Measurements from ENCODE around the gene RIMS4.

Gene RIMS4

DNA sequence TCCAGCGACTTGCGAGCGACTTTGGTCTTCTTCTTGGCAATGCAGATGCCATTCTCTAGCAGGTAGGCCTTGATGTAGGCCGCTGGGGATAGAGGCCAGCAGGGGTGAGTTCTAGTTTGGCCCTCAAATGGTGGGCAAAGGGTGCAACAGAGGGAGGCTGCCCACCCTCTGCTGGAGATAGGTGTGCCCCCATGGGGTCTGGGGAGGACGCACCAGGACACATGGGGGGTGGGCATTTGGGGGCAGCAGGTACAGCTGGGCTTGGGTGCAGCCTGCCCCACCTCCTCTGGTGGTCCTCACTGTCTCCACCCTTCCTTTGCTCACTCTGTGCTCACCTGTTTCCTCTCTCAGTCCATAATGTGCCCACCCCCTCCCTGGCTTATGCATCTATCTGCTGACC, 53.4 kb downstream of the RIMS4 start:
- no peak overlapping the region for H3K27ac Mint-ChIP-seq
- ATAC-seq (ENCODE audit: low read depth) (no peak), DNase-seq (ENCODE audit: low spot score in 2 of 2) (no peak)
- no peaks in the 10 kb centered on the region for H3K4me1 Mint-ChIP-seq
- peaks cover 9% of the 10 kb centered on the region for H3K27me3 Mint-ChIP-seq
- H3K4me3 Mint-ChIP-seq, result no peak overlapping the region
- H3K9me3 Mint-ChIP-seq, result no peaks in the 10 kb centered on the region
- H3K36me3 Mint-ChIP-seq, result no peaks in the 10 kb centered on the region

DNA sequence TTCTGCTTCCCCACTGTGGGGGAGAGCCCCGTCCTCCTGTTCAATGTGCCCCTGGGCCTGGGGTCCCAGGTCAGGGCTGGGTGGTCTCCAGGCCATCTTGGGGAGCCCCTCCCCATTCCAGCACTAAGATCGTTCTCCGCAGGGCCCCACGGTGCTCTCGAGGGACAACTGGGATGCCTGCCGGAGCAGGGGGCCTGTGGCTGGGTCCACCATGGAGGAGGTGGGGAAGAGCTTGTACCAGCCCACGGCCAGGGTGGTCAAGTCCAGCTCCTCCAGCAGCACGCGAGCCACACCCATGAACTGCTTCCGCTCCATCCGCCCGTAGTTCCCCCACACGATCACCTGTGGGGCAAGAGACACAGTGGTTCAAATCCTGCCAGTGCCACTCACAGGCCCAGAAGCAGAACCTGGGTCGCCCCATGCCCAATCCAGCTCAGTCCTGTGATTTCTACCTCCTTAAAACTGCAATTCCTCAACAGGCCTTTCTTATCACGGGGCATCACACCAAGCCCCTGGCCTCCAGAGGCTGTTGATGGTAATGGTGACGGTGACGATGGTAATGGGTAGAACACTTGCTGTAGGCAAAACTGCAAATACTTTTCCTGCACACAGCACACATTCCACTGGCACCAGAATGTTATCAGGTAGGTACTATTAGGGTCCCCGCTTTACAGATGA, 54.2 kb downstream of the RIMS4 start:
- Mint-ChIP-seq H3K4me1 (no peaks in the 10 kb centered on the region), H3K27me3 (peaks cover 11% of the 10 kb centered on the region), H3K9me3 (no peaks in the 10 kb centered on the region), H3K4me3 (no peak overlapping the region), H3K27ac (no peak overlapping the region), H3K36me3 (no peaks in the 10 kb centered on the region)
- ATAC-seq (ENCODE audit: low read depth) (no peak), DNase-seq (ENCODE audit: low spot score in 2 of 2) (no peak)

DNA sequence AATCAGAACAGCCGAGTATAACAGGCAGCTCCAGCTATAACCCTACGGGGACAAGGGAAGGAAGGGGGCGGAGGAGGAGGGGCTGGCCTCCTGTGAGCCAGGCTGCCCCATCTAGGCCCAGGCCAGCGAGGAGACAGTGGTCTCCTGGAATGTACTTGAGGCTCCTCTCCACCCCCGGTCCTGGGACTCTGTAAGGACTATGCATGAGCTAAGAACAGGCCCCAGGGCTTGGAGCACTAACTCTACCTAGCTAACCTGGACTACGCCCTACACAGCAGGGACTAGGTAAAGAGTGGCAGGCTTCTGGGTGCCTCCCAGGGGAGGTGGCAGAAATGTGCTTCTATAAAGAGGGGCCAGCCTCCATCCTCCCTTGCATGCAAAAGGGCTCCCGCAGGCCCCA, 55.8 kb downstream of the RIMS4 start:
- no peaks in the 10 kb centered on the region for H3K36me3 Mint-ChIP-seq
- H3K27me3 Mint-ChIP-seq, result peaks cover 13% of the 10 kb centered on the region
- DNase-seq (ENCODE audit: low spot score in 2 of 2) (no peak), ATAC-seq (ENCODE audit: low read depth) (no peak)
- no peaks in the 10 kb centered on the region for H3K4me1 Mint-ChIP-seq
- no peaks in the 10 kb centered on the region for H3K9me3 Mint-ChIP-seq
- H3K27ac Mint-ChIP-seq, result no peak overlapping the region
- no peak overlapping the region for H3K4me3 Mint-ChIP-seq

DNA sequence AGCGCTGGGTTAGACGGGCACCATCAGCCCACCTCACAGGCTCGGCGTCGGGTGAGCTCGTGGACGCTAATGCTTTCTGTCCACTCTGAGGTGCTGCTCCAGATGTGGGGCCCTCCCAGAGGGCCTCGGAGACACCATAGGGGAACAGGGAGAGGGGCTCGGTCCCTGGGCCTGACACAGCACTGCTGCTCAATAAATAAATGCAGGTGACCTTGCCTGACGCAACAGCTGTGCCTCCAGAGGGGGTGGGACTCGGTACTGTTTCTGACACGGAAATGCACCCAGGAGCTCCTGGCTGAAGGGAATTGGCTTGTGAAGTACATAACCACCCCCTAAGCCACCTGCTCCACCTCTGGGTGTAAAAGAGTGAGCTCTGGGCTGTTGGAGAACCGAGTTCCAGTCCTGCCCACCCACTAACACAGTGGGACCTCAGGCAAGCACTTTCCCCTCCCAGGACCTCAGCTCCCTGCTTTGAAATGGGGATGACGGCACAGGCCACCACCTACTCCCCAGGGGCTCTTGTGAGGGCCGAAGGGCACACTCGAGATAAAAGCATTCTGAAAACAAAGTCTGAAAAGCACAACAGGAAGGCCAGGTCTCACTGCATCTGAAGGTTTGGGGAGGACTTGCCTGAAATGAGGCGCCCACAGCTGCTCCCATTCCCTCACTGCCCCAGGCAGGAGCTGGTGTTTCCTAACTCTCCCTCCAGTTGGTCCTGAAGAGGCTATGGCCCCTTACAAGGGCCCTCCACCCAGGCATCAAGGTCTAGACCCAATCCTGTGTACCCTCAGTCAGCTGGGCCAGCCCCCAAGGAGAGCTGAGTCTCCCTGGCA, 58.0 kb downstream of the RIMS4 start:
- no peak overlapping the region for H3K4me3 Mint-ChIP-seq
- no peaks in the 10 kb centered on the region for H3K9me3 Mint-ChIP-seq
- H3K36me3 Mint-ChIP-seq, result no peaks in the 10 kb centered on the region
- DNase-seq (ENCODE audit: low spot score in 2 of 2) (no peak), ATAC-seq (ENCODE audit: low read depth) (no peak)
- peaks cover 2% of the 10 kb centered on the region for H3K4me1 Mint-ChIP-seq
- peaks cover 16% of the 10 kb centered on the region for H3K27me3 Mint-ChIP-seq
- H3K27ac Mint-ChIP-seq, result no peak overlapping the region

DNA sequence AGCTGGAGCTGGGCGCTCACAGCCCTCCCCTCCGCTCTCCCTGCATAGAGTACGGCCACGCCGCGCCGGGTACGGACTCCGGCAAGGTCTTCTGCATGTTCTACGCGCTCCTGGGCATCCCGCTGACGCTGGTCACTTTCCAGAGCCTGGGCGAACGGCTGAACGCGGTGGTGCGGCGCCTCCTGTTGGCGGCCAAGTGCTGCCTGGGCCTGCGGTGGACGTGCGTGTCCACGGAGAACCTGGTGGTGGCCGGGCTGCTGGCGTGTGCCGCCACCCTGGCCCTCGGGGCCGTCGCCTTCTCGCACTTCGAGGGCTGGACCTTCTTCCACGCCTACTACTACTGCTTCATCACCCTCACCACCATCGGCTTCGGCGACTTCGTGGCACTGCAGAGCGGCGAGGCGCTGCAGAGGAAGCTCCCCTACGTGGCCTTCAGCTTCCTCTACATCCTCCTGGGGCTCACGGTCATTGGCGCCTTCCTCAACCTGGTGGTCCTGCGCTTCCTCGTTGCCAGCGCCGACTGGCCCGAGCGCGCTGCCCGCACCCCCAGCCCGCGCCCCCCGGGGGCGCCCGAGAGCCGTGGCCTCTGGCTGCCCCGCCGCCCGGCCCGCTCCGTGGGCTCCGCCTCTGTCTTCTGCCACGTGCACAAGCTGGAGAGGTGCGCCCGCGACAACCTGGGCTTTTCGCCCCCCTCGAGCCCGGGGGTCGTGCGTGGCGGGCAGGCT, 60.1 kb downstream of the RIMS4 start:
- no peaks in the 10 kb centered on the region for H3K9me3 Mint-ChIP-seq
- DNase-seq (ENCODE audit: low spot score in 2 of 2) (no peak), ATAC-seq (ENCODE audit: low read depth) (no peak)
- peaks cover 15% of the 10 kb centered on the region for H3K27me3 Mint-ChIP-seq
- no peak overlapping the region for H3K27ac Mint-ChIP-seq
- H3K4me3 Mint-ChIP-seq, result no peak overlapping the region
- H3K4me1 Mint-ChIP-seq, result peaks cover 3% of the 10 kb centered on the region
- H3K36me3 Mint-ChIP-seq, result no peaks in the 10 kb centered on the region

DNA sequence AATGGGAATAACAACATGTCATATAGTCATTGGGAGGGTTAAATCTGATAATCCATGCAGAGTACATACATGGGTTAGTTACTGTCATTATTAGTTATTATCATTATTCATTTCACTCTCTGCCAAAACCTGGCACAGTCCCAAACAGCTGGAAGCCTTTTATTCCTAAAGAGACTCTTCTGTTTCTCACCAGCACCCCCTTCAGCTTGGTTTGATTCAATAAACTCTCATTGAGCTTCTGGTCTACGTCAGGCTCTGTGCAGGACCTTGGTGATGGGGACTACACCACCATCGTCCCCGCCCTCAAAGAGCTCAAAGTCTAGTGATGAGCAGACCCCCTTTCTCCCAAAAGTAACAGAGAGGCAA, 62.4 kb downstream of the RIMS4 start:
- Mint-ChIP-seq H3K27me3 (peaks cover 20% of the 10 kb centered on the region), H3K36me3 (no peaks in the 10 kb centered on the region), H3K4me3 (no peak overlapping the region), H3K4me1 (peaks cover 5% of the 10 kb centered on the region), H3K27ac (no peak overlapping the region), H3K9me3 (no peaks in the 10 kb centered on the region)
- no peak for ATAC-seq (ENCODE audit: low read depth)
- DNase-seq (ENCODE audit: low spot score in 2 of 2), result no peak

DNA sequence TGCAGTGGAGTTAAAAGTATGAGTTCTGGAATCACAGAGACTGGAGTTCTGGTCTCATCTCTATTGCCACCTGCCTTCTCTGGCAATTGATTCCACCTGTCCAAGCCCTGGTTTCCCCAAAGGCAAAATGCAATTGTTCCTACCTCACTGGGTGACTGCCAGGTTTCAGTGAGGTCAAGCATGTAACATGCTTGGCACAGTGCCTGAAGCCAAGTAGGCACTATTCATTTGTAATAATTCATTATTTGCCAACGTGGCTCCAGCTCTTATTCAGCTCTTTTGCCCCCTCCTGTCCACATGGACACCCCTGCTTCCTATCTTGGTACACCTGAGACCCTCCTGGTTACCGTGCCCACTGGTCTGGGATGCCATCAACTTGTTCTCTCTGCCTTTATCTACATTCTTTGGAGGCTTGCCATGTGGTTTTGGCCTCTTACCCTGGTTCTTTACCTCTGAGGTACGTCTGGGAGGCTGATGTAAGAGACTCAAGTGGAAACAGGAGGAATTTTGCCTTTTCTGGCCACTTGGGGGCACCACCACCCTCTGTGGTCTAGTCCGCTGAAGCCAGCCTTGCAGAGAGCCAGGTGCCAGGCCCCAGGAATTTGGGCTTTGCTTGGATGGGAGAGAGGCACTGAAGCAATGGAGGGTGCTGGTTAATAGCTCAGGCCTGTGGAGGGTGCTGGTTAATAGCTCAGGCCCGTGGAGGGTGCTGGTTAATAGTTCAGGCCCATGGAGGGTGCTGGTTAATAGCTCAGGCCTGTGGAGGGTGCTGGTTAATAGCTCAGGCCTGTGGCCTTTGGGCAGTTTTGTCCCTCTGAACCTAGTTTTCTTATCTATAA, 63.0 kb downstream of the RIMS4 start:
- DNase-seq (ENCODE audit: low spot score in 2 of 2) (peak; percentile 45 to 50), ATAC-seq (ENCODE audit: low read depth) (peak; percentile 57)
- H3K4me3 Mint-ChIP-seq, result peak overlapping the region; percentile 3
- H3K27me3 Mint-ChIP-seq, result peaks cover 20% of the 10 kb centered on the region
- H3K4me1 Mint-ChIP-seq, result peaks cover 5% of the 10 kb centered on the region
- H3K27ac Mint-ChIP-seq, result no peak overlapping the region
- H3K36me3 Mint-ChIP-seq, result no peaks in the 10 kb centered on the region
- H3K9me3 Mint-ChIP-seq, result no peaks in the 10 kb centered on the region

DNA sequence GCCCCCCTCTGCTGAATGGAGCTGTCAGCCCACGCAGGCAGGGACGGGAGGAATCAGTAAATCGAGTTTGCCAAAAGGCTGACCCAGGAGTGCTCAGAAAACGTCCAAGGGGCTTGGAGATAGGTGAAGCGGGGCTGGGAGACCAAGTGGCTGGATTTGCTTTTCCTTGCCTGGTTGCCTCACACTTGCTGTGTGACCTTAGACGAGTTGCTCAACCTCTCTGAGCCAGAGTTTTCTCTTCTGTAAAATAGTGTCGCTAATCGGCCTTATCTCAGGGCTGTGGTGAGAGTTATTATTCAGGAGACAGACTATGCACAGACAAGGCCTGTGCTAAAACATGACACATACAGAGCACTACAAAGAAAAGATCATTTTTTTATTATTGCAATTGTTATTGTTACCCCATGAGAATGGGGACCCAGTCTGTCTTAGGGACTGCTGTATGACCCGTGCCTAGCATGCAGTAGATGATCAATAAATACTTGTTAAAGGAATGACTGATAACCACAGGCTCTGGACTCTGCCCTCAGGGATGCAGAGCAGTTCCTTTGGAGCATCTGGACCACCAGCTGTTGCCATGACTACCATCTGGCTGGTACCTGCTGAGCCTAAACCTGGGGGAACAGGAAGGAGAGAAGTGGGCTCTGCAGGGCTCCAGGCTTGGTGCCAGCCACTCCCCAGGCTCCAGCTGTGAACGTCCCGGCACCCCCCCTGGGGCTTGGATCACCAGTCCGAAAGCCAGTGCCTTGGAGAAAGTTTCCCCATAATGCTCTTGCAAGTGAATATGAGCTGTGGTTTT, 63.8 kb downstream of the RIMS4 start:
- no peaks in the 10 kb centered on the region for H3K9me3 Mint-ChIP-seq
- peaks cover 20% of the 10 kb centered on the region for H3K27me3 Mint-ChIP-seq
- ATAC-seq (ENCODE audit: low read depth) (no peak), DNase-seq (ENCODE audit: low spot score in 2 of 2) (no peak)
- peak overlapping the region; percentile 66 for H3K4me3 Mint-ChIP-seq
- H3K36me3 Mint-ChIP-seq, result no peaks in the 10 kb centered on the region
- H3K27ac Mint-ChIP-seq, result no peak overlapping the region
- peaks cover 5% of the 10 kb centered on the region for H3K4me1 Mint-ChIP-seq

DNA sequence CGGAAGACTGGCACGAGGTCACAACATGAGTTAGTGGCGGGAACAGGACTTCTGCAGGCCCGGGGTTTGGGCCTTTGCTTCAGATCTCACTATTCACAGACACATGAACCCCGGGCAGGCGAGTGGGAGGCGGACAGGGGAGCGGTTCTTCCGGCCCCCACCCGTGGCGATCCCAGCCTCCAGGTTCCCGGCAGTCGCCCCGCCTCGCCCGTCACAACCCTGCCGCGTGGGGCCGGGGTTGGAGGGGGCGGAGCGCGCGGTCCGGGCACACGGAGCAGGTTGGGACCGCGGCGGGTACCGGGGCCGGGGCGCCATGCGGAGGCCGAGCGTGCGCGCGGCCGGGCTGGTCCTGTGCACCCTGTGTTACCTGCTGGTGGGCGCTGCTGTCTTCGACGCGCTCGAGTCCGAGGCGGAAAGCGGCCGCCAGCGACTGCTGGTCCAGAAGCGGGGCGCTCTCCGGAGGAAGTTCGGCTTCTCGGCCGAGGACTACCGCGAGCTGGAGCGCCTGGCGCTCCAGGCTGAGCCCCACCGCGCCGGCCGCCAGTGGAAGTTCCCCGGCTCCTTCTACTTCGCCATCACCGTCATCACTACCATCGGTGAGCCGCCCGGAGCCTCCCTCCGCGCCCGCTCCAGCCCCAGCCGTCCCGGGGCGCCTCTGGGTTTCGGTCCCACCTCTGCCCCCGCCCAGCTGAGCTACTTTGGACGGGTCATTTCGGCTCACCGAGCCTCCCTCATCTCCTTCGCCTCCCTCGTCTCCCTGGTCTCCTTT, 64.6 kb downstream of the RIMS4 start, which contains the start of gene KCNK15:
Gene KCNK15, plus strand, starts transcription at position 268 of the 769 bp plus-strand sequence. Its CDS starts 46 bp downstream, at position 314.
- no peaks in the 10 kb centered on the region for H3K9me3 Mint-ChIP-seq
- ATAC-seq (ENCODE audit: low read depth), result peak; percentile 66
- H3K27me3 Mint-ChIP-seq, result peaks cover 18% of the 10 kb centered on the region
- H3K4me1 Mint-ChIP-seq, result peaks cover 5% of the 10 kb centered on the region
- peak within 1 kb of the TSS; percentile 78 for H3K4me3 Mint-ChIP-seq
- no peaks in the 10 kb centered on the region for H3K36me3 Mint-ChIP-seq
- peak in 1 of 2 donors; percentile 39 for DNase-seq (ENCODE audit: low spot score in 2 of 2)
- no peak within 1 kb of the TSS for H3K27ac Mint-ChIP-seq

DNA sequence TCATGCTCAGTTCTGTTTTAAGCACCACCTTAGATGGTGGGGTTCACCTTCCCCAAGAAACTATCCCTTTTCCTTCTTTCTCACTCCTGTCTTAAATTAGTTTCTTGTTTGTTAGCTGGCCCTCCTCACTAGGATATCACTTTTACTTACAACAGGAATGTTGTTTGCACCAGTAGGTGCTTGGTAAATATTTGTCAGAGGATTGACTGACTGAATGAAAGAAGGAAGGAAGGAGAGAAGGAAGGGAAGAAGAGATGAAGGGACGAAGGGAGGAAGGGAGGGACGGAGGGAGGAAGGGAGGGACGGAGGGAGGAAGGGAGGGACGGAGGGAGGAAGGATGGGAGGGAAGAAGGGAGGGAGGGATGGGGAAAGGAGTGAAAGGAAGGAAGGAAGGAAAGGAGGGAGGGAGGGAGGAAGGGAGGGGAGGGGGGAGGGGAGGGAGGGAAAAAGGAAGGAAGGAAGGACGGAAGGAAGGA, 65.2 kb downstream of the RIMS4 start:
- Mint-ChIP-seq H3K27me3 (peaks cover 18% of the 10 kb centered on the region), H3K4me3 (peak overlapping the region; percentile 78), H3K27ac (no peak overlapping the region), H3K9me3 (no peaks in the 10 kb centered on the region), H3K4me1 (peaks cover 5% of the 10 kb centered on the region), H3K36me3 (no peaks in the 10 kb centered on the region)
- ATAC-seq (ENCODE audit: low read depth) (no peak), DNase-seq (ENCODE audit: low spot score in 2 of 2) (no peak)

DNA sequence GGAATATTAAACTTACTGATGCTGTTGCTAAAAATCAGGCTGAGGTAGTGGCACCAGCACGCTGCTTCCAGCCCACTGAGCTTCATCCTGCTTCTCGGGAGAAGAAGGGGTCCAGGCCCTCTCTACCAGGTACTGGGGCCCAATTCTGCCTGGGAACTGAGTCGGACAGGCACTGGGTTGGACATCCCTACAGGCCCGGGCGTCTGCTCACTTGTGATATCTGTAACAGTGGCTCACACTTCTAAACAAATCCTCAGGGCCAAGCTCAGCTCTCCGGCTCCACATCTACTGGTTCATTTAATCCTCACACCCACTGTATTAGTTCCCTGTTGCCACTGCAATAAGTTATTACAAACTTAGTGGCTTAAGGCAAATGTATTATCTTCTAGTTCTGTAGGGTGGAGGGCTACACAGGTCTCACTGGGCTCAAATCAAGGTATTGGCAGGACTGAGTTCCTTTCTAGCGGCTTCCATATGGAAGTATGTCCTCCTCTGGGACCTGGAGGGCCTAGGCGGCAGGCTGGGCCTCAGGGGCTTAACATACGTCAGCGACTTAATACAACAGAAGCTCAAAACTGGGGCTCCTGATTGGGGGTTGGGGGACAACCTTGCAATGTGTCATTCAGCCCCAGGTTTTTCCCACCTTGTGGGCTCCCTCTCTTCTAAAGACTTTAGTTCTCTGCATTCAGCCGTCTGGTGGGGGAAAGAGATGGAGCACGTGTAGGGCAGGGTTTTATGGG, 66.3 kb downstream of the RIMS4 start:
- ATAC-seq (ENCODE audit: low read depth) (no peak), DNase-seq (ENCODE audit: low spot score in 2 of 2) (no peak)
- peaks cover 11% of the 10 kb centered on the region for H3K27me3 Mint-ChIP-seq
- H3K9me3 Mint-ChIP-seq, result no peaks in the 10 kb centered on the region
- H3K4me1 Mint-ChIP-seq, result peaks cover 6% of the 10 kb centered on the region
- H3K27ac Mint-ChIP-seq, result no peak overlapping the region
- H3K4me3 Mint-ChIP-seq, result no peak overlapping the region
- H3K36me3 Mint-ChIP-seq, result no peaks in the 10 kb centered on the region

Data from memory B cell (primary cell).